ELR (cell line): ENCODE data around the gene NAA40.
"Not testable (repeated sequence)": the region's sequence is repeated elsewhere in the genome, so short reads cannot be mapped to it uniquely, and the experiment has no call there.

Experiments
- DNase-seq: peaks from one replicate; pipeline ENCODE4 v3.0.0-alpha.2; 2015; ENCODE audit warnings: low read depth

NAA40 gene

GRCh38 chr11:63939397-63939891, 642 bp downstream of the NAA40 start:
- peak; percentile 39 for DNase-seq

- DNase-seq = no peak
Observed at GRCh38 chr11:63940786-63941185, 2.0 kb downstream of the NAA40 start.

- no peak for DNase-seq
Observed at GRCh38 chr11:63941901-63942300, 3.1 kb downstream of the NAA40 start.

GRCh38 chr11:63942803-63943202, 4.0 kb downstream of the NAA40 start:
- DNase-seq = no peak

GRCh38 chr11:63944987-63945386, 6.2 kb downstream of the NAA40 start:
- DNase-seq = peak; percentile 29

- peak; percentile 80 for DNase-seq
Observed at GRCh38 chr11:63945477-63946163, 6.8 kb downstream of the NAA40 start.

- DNase-seq = no peak
Observed at GRCh38 chr11:63951779-63952536, 13.2 kb downstream of the NAA40 start.

- DNase-seq = no peak
Observed at GRCh38 chr11:63952570-63952969, 13.8 kb downstream of the NAA40 start.

GRCh38 chr11:63958008-63958407, 19.2 kb downstream of the NAA40 start:
- DNase-seq = no peak

- DNase-seq = no peak
Observed at GRCh38 chr11:63961608-63962412, 23.0 kb downstream of the NAA40 start.

GRCh38 chr11:63963895-63964294, 25.1 kb downstream of the NAA40 start:
- DNase-seq = not testable (repeated sequence)

- no peak for DNase-seq
Observed at GRCh38 chr11:63966444-63966843, 27.6 kb downstream of the NAA40 start.

- no peak for DNase-seq
Observed at GRCh38 chr11:63969461-63969860, 30.7 kb downstream of the NAA40 start.

- no peak for DNase-seq
Observed at GRCh38 chr11:63970902-63971301, 32.1 kb downstream of the NAA40 start.

GRCh38 chr11:63973912-63974258, 35.1 kb downstream of the NAA40 start:
- not testable (repeated sequence) for DNase-seq

- DNase-seq = peak; percentile 100
Observed at GRCh38 chr11:63974259-63975143, 35.7 kb downstream of the NAA40 start, which contains the start of gene COX8A. COX8A (plus strand) TSS chr11:63974620; CDS start chr11:63974681, 61 bp downstream.

GRCh38 chr11:63978551-63979239, 39.9 kb downstream of the NAA40 start:
- no peak for DNase-seq

GRCh38 chr11:63979426-63979825, 40.6 kb downstream of the NAA40 start:
- DNase-seq = no peak

- DNase-seq = peak; percentile 52
Observed at GRCh38 chr11:63985812-63986155, 47.0 kb downstream of the NAA40 start.

GRCh38 chr11:63986156-63986931, 47.5 kb downstream of the NAA40 start, which contains the start of gene OTUB1:
OTUB1 (plus strand) TSS chr11:63986438; CDS start chr11:63986457, 19 bp downstream.
- peak; percentile 94 for DNase-seq
